Small intestine (tissue), 7 donors: ENCODE results near the gene ERFL. TPM values are rescaled to one million over a fixed set of nuclear protein-coding genes. Genes with fewer than 3 reads are reported as not detected.

ENCODE experiments used
- DNase-seq, 2 donors: peaks; one replicate each; pipeline versions ENCODE4 v3.0.0 to v3.0.0-alpha.2; 2013
- FAIRE-seq: peaks from 2 replicates; lab custom pipeline; 2012; peaks lifted over from hg19 to GRCh38; lab: Jason Lieb, UNC
- H3K27ac ChIP-seq, 3 donors: one replicate each; pipeline ENCODE4 v1.5.1; 2013; ENCODE audit warnings: low read length in 2 of 3, mild to moderate bottlenecking in 2 of 3, control low read depth in 1 of 3, inconsistent platforms in 1 of 3, low read depth in 1 of 3, moderate library complexity in 1 of 3
- H3K27me3 ChIP-seq, 3 donors: one replicate each; pipeline ENCODE4 v1.6.1; 2013; ENCODE audit warnings: low read length in 3 of 3, inconsistent platforms in 1 of 3; ENCODE audit not compliant: control insufficient read depth in 3 of 3, insufficient read depth in 3 of 3
- H3K36me3 ChIP-seq, 3 donors: one replicate each; pipeline ENCODE4 v1.6.1; 2013; ENCODE audit warnings: low read length in 3 of 3, inconsistent platforms in 1 of 3, low read depth in 1 of 3, mild to moderate bottlenecking in 1 of 3, moderate library complexity in 1 of 3; ENCODE audit not compliant: control insufficient read depth in 3 of 3, insufficient read depth in 2 of 3
- H3K4me1 ChIP-seq, 3 donors: one replicate each; pipeline ENCODE4 v1.6.1; 2013; ENCODE audit warnings: low read length in 2 of 3, inconsistent platforms in 1 of 3, low read depth in 1 of 3, mild to moderate bottlenecking in 1 of 3, moderate library complexity in 1 of 3; ENCODE audit not compliant: control insufficient read depth in 3 of 3, insufficient read depth in 2 of 3
- H3K4me3 ChIP-seq, 3 donors: one replicate each; pipeline ENCODE4 v1.5.1; 2013; ENCODE audit warnings: low read length in 3 of 3, control low read depth in 1 of 3, inconsistent platforms in 1 of 3, low read depth in 1 of 3, mild to moderate bottlenecking in 1 of 3, moderate library complexity in 1 of 3
- H3K9me3 ChIP-seq, 2 donors: one replicate each; pipeline ENCODE4 v1.6.1; 2013; ENCODE audit warnings: low read depth in 1 of 2, low read length in 1 of 2; ENCODE audit not compliant: control insufficient read depth in 2 of 2, insufficient read depth in 1 of 2
- WGBS, 3 donors: extraction: QIAGEN DNeasy Blood & Tissue Kit; methylation state at CpG; one replicate each; pipeline ENCODE4 v1.1.7; 2013; 5-methylcytosine and 5-hydroxymethylcytosine counted together
- polyA plus RNA-seq, 4 donors: library from polyadenylated mRNA; stranded (reverse) in 3 of 4; unstranded in 1 of 4; fragments of 200-250 nt in 3 of 4; fragments of 120-200 nt in 1 of 4; gene quantifications; one replicate each; pipeline versions ENCODE4 v1.2.1 to v1.2.3, GENCODE V29; 2013
- donor health status: healthy with polysubstance abuse.
- donor health status: control.
- donor health status: control.
- donor health status: Bipolar disorder and iron deficiency.
- donor health status: healthy.

ERFL gene
- polyA plus RNA-seq, 4 donors, result 0.04 to 0.21 TPM; not detected in 2

- Histone ChIP-seq H3K4me3 (peak overlapping the region in 2 of 3 donors; percentile 35 to 47), H3K4me1 (peaks cover 0 to 7% (median 0%) of the 10 kb centered on the region in 3 donors), H3K27ac (no peak overlapping the region), H3K9me3 (no peaks in the 10 kb centered on the region), H3K36me3 (no peaks in the 10 kb centered on the region), H3K27me3 (peaks cover 0 to 94% (median 45%) of the 10 kb centered on the region in 3 donors)
- no peak for DNase-seq
- no peak for FAIRE-seq
- 4 to 6% (median 5%) methylated on average over 34 to 43 of the region's 43 CpGs for WGBS, 3 donors
These were observed 604 bp downstream of the ERFL start for GRCh38 chr19:41927497-41928192.

GRCh38 chr19:41926763-41927496 is 1.3 kb downstream of the ERFL start:
- Histone ChIP-seq H3K27ac (no peak overlapping the region), H3K27me3 (peaks cover 0 to 94% (median 45%) of the 10 kb centered on the region in 3 donors), H3K4me3 (no peak overlapping the region), H3K4me1 (peaks cover 0 to 7% (median 0%) of the 10 kb centered on the region in 3 donors), H3K36me3 (no peaks in the 10 kb centered on the region), H3K9me3 (no peaks in the 10 kb centered on the region)
- DNase-seq, result no peak
- no peak for FAIRE-seq
- 36 to 56% (median 51%) methylated on average over 16 of the region's 16 CpGs for WGBS, 3 donors

GRCh38 chr19:41926028-41926762 is 2.1 kb downstream of the ERFL start:
- peaks cover 0 to 94% (median 44%) of the 10 kb centered on the region in 3 donors for H3K27me3 ChIP-seq
- no peak for FAIRE-seq
- H3K36me3 ChIP-seq, result no peaks in the 10 kb centered on the region
- 26 to 57% (median 38%) methylated on average over 24 to 27 of the region's 27 CpGs for WGBS, 3 donors
- H3K27ac ChIP-seq, result no peak overlapping the region
- DNase-seq, result no peak
- H3K4me1 ChIP-seq, result peaks cover 0 to 7% (median 0%) of the 10 kb centered on the region in 3 donors
- H3K4me3 ChIP-seq, result no peak overlapping the region
- H3K9me3 ChIP-seq, result no peaks in the 10 kb centered on the region

- FAIRE-seq (no peak), DNase-seq (no peak)
- WGBS, 3 donors, result 51 to 54% (median 54%) methylated on average over 7 of the region's 7 CpGs
- no peaks in the 10 kb centered on the region for H3K9me3 ChIP-seq
- peaks cover 0 to 7% (median 0%) of the 10 kb centered on the region in 3 donors for H3K4me1 ChIP-seq
- H3K4me3 ChIP-seq, result no peak overlapping the region
- H3K27ac ChIP-seq, result no peak overlapping the region
- peaks cover 0 to 94% (median 45%) of the 10 kb centered on the region in 3 donors for H3K27me3 ChIP-seq
- no peaks in the 10 kb centered on the region for H3K36me3 ChIP-seq
These were observed 2.8 kb downstream of the ERFL start for GRCh38 chr19:41925208-41926003.

GRCh38 chr19:41924151-41925145 is 3.8 kb downstream of the ERFL start:
- WGBS, 3 donors, result 16 to 40% (median 36%) methylated on average over 13 of the region's 13 CpGs
- peaks cover 0 to 93% (median 41%) of the 10 kb centered on the region in 3 donors for H3K27me3 ChIP-seq
- H3K9me3 ChIP-seq, result no peaks in the 10 kb centered on the region
- no peak for DNase-seq
- H3K4me3 ChIP-seq, result no peak overlapping the region
- FAIRE-seq, result no peak
- no peak overlapping the region for H3K27ac ChIP-seq
- H3K4me1 ChIP-seq, result peaks cover 0 to 7% (median 0%) of the 10 kb centered on the region in 3 donors
- no peaks in the 10 kb centered on the region for H3K36me3 ChIP-seq

- Histone ChIP-seq H3K36me3 (no peaks in the 10 kb centered on the region), H3K27me3 (peaks cover 0 to 92% (median 40%) of the 10 kb centered on the region in 3 donors), H3K9me3 (no peaks in the 10 kb centered on the region), H3K4me3 (no peak overlapping the region), H3K4me1 (no peaks in the 10 kb centered on the region), H3K27ac (no peak overlapping the region)
- no peak for DNase-seq
- WGBS, 3 donors, result 29 to 43% (median 30%) methylated on average over 5 to 6 of the region's 6 CpGs
- FAIRE-seq, result no peak
These were observed 5.0 kb downstream of the ERFL start for GRCh38 chr19:41923045-41923788.

GRCh38 chr19:41922585-41922984 is 5.7 kb downstream of the ERFL start:
- Histone ChIP-seq H3K36me3 (no peaks in the 10 kb centered on the region), H3K4me3 (no peak overlapping the region), H3K27ac (no peak overlapping the region), H3K27me3 (peaks cover 0 to 92% (median 45%) of the 10 kb centered on the region in 3 donors), H3K9me3 (no peaks in the 10 kb centered on the region), H3K4me1 (no peaks in the 10 kb centered on the region)
- DNase-seq, result no peak
- 15 to 20% (median 20%) methylated on average over 15 to 18 of the region's 18 CpGs for WGBS, 3 donors
- no peak for FAIRE-seq
